Stimulated activated CD8-positive, alpha-beta memory T cell treated with anti-CD3 and anti-CD28 coated beads, Interleukin-15, amount 100 ng/mL, for 24 hours (primary cell): ENCODE data around the gene IQCB1.
"Not testable (repeated sequence)": the region's sequence is repeated elsewhere in the genome, so short reads cannot be mapped to it uniquely, and the experiment has no call there.

Source experiments
- DNase-seq: peaks from one replicate; pipeline ENCODE4 v3.0.0-alpha.2; 2020; ENCODE audit warnings: low read depth

IQCB1 gene

DNA sequence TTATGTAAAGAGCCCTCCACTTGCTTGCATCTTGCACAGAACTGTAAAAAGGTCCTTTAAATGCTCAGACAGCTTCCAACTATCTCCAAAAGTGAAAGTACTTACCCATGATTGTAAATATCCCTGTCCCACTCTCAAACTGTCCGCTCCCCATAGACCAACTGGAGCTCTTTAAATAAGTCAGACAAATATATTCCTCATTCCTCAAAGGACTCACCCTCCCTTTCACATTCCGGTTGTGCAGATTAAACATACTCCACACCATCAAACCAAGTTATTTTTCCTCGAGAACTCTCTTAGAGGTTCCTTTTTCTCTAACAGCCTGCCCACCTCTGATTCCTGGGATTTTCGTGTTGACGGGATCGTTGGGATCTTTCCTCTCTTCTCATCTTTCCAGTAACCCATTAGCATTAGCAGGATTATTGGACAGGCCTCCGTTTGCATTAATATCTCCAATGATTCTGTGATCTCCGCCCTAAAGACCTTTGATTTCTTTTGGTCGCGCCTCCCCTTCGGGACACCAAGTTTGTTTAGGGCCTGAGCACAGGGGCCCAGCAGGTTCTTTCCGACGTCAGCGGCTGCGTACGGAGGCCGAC lies 86.1 kb downstream of the IQCB1 start:
- DNase-seq: no peak

- DNase-seq: no peak
These were observed 86.9 kb downstream of the IQCB1 start for GRCh38 chr3:121747976-121748375.

GRCh38 chr3:121743106-121743505 lies 91.8 kb downstream of the IQCB1 start:
- DNase-seq: not testable (repeated sequence)

GRCh38 chr3:121740896-121741295 lies 94.0 kb downstream of the IQCB1 start:
- no peak for DNase-seq

DNA sequence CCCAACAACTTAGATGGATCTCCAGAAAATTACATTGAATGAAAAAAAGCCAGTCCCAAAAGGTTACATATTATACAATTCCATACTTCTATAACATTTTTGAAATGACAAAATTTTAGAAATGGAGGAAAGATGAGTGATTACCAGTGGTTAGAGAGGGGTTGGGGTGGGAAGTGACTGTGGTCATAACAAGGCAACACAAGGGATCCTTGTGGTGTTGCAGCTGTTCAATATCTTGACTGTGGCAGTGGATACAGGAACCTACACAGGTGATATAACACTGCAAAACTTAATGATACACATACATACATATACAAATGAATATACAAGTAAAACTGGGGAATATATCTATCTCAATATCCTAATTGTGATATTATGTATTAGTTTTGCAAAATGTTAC lies 95.0 kb downstream of the IQCB1 start:
- DNase-seq: no peak

DNA sequence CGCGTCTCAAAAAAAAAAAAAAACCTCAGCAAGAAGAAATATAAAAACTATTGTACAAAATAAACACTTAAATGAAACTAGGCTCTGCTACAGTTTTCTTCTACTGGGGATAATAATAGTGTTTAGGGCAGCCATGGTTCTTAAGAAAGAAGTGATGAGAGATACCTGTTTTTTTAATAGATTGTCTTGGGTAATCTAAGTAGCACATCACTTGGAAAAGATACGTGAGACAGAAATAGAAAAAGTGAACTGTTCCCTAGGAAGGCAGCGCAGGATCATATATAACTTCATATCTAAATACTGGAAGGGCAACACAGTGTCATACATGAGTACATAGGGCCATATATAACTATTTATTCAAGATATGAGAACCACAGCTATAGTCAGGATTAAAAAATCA lies 97.2 kb downstream of the IQCB1 start:
- no peak for DNase-seq

- no peak for DNase-seq
These were observed 98.7 kb downstream of the IQCB1 start for GRCh38 chr3:121736112-121736511.

DNA sequence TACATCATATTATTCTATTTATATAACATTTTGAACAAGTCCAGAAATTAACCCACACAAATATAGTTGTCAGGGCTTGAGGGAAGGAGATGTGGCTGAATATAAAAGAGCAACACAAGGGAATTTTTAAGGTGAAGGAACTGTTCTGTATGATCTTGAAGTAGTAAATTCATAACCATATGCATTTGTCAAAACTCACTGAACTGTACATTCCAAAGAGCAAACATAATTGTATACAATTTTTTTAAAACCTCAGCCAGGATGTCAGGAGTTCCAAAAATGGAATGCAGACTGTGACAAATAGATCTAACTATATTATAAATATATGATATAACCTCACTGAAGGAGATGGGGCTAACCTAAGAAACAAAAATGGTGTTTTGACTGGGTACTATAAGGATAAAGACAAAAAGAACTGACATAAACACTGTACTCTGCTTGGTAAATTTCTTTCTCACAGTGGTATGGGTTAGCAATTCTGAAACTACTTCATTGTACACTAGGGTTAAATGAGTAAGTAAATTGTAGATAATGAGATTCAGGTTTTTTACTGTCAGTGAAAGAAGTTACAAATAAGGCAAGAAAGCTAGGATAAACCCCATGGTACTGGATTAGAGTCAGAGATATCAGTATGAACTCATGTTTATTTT lies 99.7 kb downstream of the IQCB1 start:
- no peak for DNase-seq

- DNase-seq: no peak
These were observed 103.7 kb downstream of the IQCB1 start for GRCh38 chr3:121730940-121731687.

GRCh38 chr3:121724130-121724529 lies 110.7 kb downstream of the IQCB1 start:
- DNase-seq: no peak

GRCh38 chr3:121723485-121723884 lies 111.4 kb downstream of the IQCB1 start:
- DNase-seq: no peak

DNA sequence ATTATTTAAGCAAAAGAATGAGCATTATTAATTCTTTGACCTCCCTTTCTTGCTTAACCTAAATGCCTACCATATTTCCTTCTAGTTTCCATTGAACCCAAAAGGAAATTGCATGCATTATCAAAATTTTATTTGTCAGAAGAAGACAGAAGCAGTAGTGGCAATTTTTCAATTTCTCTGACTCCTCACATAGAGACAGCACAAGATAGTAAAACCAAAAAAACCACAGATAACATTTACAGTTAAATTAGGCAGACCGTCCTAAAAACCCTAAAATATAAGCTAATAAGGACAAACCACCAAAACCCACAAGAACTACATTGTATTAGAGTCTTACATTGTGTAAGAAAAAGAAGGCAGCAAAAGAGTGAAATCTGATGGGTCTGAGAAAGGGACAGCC lies 112.4 kb downstream of the IQCB1 start:
- DNase-seq: no peak

- no peak for DNase-seq
These were observed 114.7 kb downstream of the IQCB1 start for GRCh38 chr3:121720163-121720562.
